G401 (cell line): ENCODE data around the gene DOCK9. TPM values are rescaled to one million over a fixed set of nuclear protein-coding genes. Genes with fewer than 3 reads are reported as not detected.
A peak's percentile ranks its signal among the peaks of the same experiment; 100 is the strongest.

Experiments
- DNase-seq: peaks from one replicate; pipeline ENCODE4 v3.0.0-alpha.2; 2015; ENCODE audit warnings: low spot score
- in situ Hi-C: cut with HindIII; loops from 2 replicates; pipeline ENCODE4 v1.10.0; 2016; ENCODE audit warnings: low sequenced_read_pairs, mixed read lengths
- total RNA-seq: library from RNA; depleted of rRNA; stranded (reverse); fragments of >200 nt; shearing (Covaris generic); gene quantifications from 2 replicates; pipeline ENCODE4 v1.2.3, GENCODE V29; 2014

DOCK9 gene
- total RNA-seq, 1 experiment from 2014 or later: 0.51 TPM

GRCh38 chr13:98981369-98982080 is 3.7 kb upstream of the DOCK9 start:
- in situ Hi-C loops: no loop called here

DNA sequence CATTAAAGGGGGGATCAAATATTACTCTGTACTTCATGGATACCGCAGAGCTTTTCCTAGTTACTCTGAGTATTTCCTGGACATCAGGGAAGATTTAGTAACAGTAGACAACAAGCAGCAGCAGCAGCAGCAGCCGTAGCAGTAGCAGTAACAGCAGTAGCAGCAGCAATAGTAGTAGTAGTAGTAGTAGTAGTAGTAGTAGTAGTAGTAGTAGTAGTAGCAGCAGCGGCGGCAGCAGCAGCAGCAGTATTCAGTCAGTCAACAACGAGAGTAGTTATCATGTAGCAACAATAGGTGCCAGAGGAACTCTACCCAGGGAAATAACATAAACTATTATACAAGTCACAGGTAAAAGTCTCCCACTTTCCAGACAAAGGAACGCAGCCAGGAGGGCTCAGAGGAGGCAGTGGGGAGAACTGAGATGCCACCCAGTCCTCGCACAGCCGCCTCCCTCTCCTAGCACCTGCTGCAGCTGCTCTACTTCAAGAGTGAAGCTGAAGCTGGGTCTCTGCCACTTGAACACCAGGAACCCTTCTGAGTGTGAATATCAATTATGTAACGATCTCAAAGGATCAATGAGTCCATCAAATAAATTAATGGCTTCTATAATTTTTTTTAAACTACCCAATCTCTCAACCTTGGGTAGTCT is 1.3 kb upstream of the DOCK9 start:
- DNase-seq: no peak
- in situ Hi-C loops: no loop called here

More at GRCh38 chr13:98981369-98982080, 3.7 kb upstream of the DOCK9 start:
- no peak for DNase-seq

GRCh38 chr13:98978280-98978679 is 416 bp upstream of the DOCK9 start:
- peak; percentile 46 for DNase-seq

DNA sequence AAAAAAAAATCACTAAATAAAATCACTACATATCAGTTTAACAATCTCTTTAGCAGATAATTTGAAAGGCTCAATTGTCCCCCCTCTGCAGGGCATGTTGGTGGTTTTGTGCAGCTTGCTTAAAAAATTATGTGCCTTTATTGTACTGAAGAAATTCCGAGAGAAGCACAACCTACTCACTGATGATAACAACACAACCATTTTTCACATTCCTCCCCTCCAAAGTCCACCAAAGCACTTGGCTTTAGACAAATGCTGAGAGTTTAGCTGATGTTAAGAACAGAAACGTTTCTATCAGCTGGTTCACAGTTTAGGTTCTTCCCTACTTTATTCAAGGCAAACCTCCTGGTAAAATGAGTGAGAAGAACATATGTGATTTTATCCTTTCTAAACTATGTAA is 923 bp downstream of the DOCK9 start:
- DNase-seq: no peak
- in situ Hi-C loops: no loop called here

More at GRCh38 chr13:98978280-98978679, 416 bp upstream of the DOCK9 start:
- in situ Hi-C loops: no loop called here

DNA sequence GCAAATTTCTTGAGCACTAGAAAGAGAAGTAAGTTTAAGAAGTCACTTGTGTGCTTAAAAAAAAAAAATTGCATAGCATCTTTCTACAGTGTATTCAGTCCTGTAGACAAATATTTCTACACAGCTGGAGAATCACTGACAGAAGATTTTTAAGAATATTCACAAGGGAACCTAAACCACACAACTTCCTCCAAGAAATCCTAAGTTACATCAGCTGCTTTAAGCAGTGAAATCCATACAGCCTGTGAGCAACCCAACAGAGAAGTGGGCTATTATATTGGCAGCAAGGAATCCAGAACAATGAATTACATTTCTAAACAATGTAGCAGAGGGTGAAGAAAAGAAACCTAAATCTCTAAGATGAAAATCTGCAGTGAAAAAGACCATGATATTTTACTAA is 1.5 kb downstream of the DOCK9 start:
- DNase-seq: no peak
- in situ Hi-C loops: no loop called here

- in situ Hi-C loops: no loop called here
- no peak for DNase-seq
Observed at GRCh38 chr13:98975822-98976261, 2.0 kb downstream of the DOCK9 start.

DNA sequence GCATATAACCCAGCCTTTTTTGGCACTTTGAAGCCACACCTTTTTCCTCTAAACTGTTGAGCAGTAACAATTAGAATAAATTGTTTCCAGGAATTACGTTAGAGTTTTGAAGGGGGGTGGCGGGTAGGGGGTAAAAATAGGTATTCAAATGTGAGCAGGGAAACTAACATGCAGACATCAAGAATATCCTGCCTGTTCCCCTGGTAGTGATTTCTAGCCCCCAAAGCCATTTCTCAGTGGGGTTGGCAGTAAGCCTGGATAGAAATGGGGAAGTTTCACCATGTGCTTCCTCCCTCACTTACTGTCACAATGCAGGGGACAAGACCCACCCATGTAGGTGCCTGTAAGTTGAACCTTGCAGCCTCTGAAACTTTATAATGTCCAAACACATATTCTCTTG is 3.8 kb downstream of the DOCK9 start:
- DNase-seq: no peak
- in situ Hi-C loops: no loop called here

GRCh38 chr13:98972627-98973026 is 5.2 kb downstream of the DOCK9 start:
- DNase-seq: no peak
- in situ Hi-C loops: no loop called here

- no peak for DNase-seq
- in situ Hi-C loops: no loop called here
Observed at GRCh38 chr13:98972059-98972458, 5.8 kb downstream of the DOCK9 start.

DNA sequence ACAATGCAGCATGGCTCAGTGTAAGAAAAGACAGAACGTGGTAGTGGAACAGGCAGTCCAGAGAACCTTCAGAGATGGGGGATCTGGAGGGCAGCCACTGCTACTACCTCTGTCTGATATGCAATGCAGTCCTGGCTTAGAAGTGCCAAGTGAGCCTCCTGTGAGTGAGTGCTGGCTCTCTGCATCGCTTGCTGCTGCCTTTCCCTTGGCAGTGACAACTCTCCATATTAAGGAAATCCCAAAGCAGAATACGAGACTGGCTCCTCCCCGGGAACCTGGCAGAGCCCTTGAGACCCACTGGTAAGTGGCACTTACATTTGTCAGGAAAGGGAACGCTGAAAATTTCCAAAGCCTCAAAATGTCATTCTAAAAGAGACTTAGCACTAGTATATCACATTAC is 7.5 kb downstream of the DOCK9 start:
- in situ Hi-C loops: no loop called here

DNA sequence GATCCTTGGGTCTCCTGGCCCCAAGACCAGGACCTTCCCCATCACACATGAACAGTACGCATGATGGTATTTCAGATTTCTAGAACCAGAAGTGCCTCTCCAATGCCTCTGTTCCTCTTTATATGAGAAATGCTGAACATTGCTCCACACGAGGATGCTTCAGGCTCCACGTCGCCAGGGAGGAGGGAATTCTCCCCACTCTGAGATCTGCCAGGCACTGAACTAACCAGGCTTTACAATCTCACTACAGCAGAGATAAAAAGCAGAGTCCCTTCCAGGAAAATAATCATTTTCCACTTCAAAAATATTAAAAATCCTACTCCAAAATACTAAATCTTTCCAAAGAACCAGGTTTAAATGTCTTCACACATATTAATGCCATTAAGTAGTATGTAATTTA is 10.4 kb downstream of the DOCK9 start:
- no peak for DNase-seq
- in situ Hi-C loops: no loop called here

More for the DNA sequence above, 7.5 kb downstream of the DOCK9 start:
- DNase-seq: peak; percentile 71

GRCh38 chr13:98966019-98966418 is 11.8 kb downstream of the DOCK9 start:
- in situ Hi-C loops: no loop called here
- no peak for DNase-seq

DNA sequence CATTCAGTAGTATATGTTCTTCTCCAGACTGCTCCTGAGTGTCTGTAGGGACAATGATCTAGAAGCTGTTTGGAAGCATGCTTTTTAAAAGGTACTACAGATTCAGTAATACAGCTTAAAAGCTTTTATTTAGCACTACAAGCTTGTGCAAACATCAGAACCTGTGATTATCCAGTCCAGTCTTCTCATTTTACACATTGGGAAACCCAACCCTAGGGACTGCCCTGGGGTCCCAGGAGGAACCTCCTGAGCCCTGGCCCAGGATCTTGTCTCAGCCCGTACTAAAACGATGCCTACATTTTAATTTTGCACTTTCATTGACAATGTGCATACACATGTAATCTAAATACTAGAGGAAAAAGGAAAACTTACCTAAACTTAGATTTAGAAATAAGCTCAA is 12.5 kb downstream of the DOCK9 start:
- DNase-seq: no peak

DNA sequence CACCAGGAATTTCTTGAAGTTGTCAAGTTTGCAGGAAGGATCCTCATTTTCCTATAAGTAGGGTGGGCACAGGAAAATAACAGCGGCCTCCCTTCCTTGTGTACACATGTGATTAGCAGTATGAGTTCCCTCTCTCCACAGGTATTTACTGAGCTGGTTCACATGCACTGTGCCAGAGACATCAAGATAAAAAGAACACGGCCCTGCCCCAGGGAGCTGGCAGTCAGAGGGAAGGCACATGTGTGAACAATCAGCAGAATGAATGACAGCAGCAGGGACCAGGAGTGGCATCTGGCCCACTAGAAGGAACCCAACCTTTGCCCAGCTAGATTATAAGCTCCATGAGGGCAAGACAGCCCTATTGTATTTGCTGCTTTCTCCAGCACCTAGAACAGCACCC is 13.9 kb downstream of the DOCK9 start:
- in situ Hi-C loops: no loop called here
- no peak for DNase-seq

More for the DNA sequence above, 12.5 kb downstream of the DOCK9 start:
- in situ Hi-C loops: no loop called here

- no peak for DNase-seq
- in situ Hi-C loops: no loop called here
Observed at GRCh38 chr13:98962901-98963590, 14.8 kb downstream of the DOCK9 start.

- in situ Hi-C loops: no loop called here
- no peak for DNase-seq
Observed at GRCh38 chr13:98961503-98962105, 16.3 kb downstream of the DOCK9 start.

DNA sequence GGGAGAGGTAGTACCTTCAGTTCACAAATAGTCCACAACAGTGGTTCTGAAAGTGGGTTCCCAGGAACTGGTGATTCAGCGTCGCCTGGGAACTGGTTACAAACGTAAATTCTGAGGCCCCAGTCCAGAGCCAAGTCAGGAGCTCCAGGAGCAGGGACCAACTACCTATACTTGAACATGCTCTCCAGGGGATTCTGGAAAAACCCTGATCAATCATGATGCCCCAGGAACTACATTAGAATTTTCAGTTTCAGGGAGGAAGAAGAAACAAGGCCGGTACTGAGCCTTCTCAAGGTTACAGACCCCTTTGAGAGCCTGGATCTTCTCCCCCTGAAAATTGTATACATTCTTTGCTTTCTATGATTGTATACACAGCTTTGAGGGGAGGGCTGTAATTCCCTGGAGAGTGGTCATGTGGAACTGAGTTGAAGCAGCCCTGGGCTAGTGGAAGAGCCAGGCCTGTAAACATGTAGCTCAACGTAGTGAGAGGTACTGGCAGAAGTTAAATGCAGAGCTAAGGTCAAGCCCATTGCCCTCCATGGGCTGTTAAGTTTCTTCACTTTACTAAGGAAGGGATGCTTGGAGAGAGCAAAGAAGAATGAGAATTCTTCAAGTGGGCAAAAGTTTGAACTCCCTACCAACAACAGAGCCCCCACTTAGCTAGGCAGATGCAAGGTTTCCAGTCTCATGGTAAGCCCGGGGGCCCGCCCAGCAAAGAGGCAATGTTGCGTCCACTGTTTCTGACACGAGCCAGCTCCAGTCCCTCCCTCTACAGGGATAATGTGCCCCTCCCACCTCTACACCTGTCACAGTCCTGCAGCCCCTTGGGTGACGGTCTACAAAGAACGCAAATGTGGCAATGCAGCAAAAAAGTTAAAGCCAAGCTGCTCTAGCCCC is 17.0 kb downstream of the DOCK9 start:
- in situ Hi-C loops: no loop called here

DNA sequence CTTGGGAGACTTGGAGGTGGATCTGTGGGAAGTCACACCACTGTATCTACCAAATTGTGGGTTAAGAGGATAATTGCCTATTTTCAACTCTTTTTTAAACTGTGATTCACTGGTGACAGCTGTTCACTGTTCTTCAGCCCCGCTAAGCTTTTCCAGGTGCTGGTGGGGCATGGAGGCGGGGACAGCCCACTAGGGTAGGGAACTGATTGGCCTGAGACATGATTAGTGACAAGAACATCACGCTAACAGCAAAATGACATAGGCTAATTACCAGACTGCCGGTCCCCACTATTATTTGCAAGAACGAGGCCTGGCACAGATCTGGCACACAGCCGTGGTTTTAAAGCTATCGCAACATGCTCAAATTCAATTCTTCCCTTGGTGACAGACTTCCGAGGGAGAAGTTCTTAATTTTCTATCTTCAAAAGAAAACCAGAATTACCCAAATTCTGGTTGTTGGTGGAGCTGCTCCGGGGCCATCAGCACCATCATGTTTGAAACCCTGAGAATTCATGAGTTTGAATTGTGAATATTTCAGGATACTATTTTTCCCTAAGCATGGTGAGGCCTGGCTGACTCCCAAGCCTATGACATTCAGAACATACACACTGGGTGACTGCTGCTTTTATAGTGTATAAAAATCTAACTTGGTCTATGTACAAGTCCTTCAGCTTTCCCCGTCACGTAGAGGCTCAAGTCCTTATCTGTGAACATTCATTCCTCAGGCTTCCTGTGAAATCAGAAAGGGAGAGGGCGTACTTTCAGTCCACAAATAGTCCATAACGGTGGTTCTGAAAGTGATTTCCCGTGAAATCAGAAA is 17.9 kb downstream of the DOCK9 start:
- no peak for DNase-seq
- in situ Hi-C loops: no loop called here

More for the DNA sequence above, 17.0 kb downstream of the DOCK9 start:
- DNase-seq: no peak
